Spleen (tissue), 7 donors: Measurements from ENCODE around the gene PTH1R.

ENCODE experiments used
- POLR2AphosphoS5 ChIP-seq, 3 donors: sonication (generic); formaldehyde crosslinking; IDR thresholded peaks; one replicate each; pipeline ENCODE4 v1.5.1; 2017; ENCODE audit warnings: antibody characterized with exemption in 3 of 3
- TF ChIP-seq, protein P1 (sequence below), 11 experiments: fragments of 200-600 bp in 7 of 11; fragments of 450-650 bp in 4 of 11; sonication (generic) in 4 of 11; IDR thresholded peaks in 8 of 11; conservative IDR thresholded peaks in 3 of 11; 1 replicate in 7 of 11; 2 replicates in 4 of 11; pipeline versions ENCODE4 v1.4.0 to v1.8.0; 2016 to 2021; ENCODE audit warnings: antibody characterized with exemption in 11 of 11, inconsistent platforms in 4 of 11, mild to moderate bottlenecking in 1 of 11
- donor health status: DM: no; HTN: no; CAD: no; lungs with moderate emphysema.
- donor health status: DM: no; HTN: no; CAD: no.
- donor health status: DM: no; HTN: no; CAD: no.

DNA sequence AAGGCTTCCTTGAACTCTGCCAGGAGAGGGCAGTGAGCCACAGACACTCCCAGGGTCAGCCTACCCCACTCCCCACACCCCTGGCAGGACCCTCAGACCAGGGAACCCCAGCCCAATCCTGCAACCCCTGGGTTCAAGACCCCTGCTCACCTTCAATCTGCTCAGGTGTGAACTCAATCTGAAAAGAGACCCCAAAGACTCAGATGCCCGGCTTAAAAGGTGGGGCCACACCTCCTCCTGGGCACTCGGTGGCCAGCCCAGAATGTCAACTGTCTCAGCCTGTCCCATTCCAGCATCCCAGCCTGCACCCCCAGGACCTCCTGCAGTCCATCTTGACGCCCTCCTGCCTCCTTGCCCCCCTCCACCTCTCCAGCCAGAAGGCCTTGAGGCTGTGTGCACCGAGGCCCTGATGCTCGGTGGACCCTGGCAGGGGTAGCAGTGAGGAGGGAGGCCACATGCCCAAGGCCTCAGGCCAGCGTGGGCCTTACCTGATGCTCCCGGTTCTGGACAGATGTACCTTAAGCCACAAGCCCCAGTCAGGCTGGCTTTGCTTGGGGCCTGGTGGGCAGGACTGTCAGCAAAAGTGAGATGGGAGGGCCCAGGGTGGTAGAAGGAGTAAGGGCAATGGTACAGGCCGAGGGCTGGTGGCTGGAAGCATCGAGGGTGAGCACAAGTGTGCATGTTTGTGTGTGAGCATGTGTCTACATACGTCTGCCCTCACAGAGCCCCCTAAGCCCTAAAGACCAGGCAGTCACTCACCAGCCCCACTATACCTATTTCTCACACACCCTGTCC, 16.5 kb upstream of the PTH1R start:
- TF ChIP-seq POLR2AphosphoS5 (IDR thresholded peaks at IDR 0.05), result no peak
- TF ChIP-seq, protein P1, sequence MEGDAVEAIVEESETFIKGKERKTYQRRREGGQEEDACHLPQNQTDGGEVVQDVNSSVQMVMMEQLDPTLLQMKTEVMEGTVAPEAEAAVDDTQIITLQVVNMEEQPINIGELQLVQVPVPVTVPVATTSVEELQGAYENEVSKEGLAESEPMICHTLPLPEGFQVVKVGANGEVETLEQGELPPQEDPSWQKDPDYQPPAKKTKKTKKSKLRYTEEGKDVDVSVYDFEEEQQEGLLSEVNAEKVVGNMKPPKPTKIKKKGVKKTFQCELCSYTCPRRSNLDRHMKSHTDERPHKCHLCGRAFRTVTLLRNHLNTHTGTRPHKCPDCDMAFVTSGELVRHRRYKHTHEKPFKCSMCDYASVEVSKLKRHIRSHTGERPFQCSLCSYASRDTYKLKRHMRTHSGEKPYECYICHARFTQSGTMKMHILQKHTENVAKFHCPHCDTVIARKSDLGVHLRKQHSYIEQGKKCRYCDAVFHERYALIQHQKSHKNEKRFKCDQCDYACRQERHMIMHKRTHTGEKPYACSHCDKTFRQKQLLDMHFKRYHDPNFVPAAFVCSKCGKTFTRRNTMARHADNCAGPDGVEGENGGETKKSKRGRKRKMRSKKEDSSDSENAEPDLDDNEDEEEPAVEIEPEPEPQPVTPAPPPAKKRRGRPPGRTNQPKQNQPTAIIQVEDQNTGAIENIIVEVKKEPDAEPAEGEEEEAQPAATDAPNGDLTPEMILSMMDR (IDR thresholded peaks at IDR 0.05 in 8 of 11, conservative IDR thresholded peaks at IDR 0.05 in 3 of 11), result no peak
